PC-9 (cell line): ENCODE measurements around the gene FAM180B.

Experiments
- CTCF ChIP-seq: fragments of 200-600 bp; sonication (generic); conservative IDR thresholded peaks from 2 replicates; pipeline ENCODE4 v1.6.1; 2017; ENCODE audit warnings: mixed run types, antibody characterized with exemption, mild to moderate bottlenecking, moderate library complexity
- EZH2 ChIP-seq: fragments of 200-600 bp; sonication (generic); IDR thresholded peaks from 2 replicates; pipeline ENCODE4 v1.8.0; 2017; ENCODE audit warnings: antibody characterized with exemption, low read depth

GRCh38 chr11:47603295-47603694, 16.8 kb downstream of the FAM180B start:
- no peak for TF ChIP-seq CTCF
- TF ChIP-seq EZH2 = no peak
